GM06990 (cell line): ENCODE measurements around the gene URM1.

Experiments
- DNase-seq: peaks from one replicate; pipeline ENCODE4 v3.0.0-alpha.2; 2011; ENCODE audit not compliant: insufficient read length; ENCODE audit errors: extremely low read depth
- H3K27me3 ChIP-seq: replicated peaks from 2 replicates; pipeline ENCODE4 v1.6.0; 2011; ENCODE audit warnings: low read length; ENCODE audit not compliant: control insufficient read depth, insufficient read depth
- H3K36me3 ChIP-seq: 2 replicates; pipeline ENCODE4 v1.5.1; 2011; ENCODE audit warnings: low read length; ENCODE audit not compliant: control insufficient read depth, insufficient read depth
- H3K4me3 ChIP-seq: replicated peaks from 2 replicates; pipeline ENCODE4 v1.5.1; 2011; ENCODE audit warnings: low read depth, mild to moderate bottlenecking, control low read depth, low read length
- TF ChIP-seq, protein P1 (sequence below): IDR thresholded peaks from 2 replicates; pipeline ENCODE4 v1.5.1; 2011; ENCODE audit warnings: low read length, control low read depth, mild to moderate bottlenecking, inconsistent platforms; ENCODE audit not compliant: insufficient read depth, poor library complexity, severe bottlenecking

The URM1 gene

DNA sequence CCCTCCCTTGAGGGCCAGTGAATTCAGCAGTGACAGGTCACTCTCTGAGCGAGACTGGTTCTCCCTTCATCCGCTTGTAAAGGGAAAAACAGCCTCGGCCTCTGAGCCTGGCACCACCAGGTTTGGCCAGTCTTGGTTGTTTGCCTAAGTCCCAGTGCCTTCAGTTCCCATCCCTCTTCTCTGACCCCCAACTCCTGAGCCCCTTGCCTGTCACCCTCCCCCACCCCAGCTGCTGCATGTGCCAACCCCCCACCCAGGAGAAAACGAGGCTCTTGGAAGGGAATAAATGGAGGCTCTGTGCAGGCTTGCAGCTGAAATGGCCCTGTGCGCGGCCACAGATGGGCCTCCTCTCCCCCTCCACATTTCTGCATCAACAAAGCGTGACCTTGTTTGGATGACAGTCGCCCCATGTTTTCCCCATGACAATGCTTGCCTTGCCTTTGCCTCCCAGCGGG lies 3.1 kb downstream of the URM1 start:
- no peak overlapping the region for H3K4me3 ChIP-seq
- peaks cover 9% of the 10 kb centered on the region for H3K36me3 ChIP-seq
- TF ChIP-seq, protein P1, sequence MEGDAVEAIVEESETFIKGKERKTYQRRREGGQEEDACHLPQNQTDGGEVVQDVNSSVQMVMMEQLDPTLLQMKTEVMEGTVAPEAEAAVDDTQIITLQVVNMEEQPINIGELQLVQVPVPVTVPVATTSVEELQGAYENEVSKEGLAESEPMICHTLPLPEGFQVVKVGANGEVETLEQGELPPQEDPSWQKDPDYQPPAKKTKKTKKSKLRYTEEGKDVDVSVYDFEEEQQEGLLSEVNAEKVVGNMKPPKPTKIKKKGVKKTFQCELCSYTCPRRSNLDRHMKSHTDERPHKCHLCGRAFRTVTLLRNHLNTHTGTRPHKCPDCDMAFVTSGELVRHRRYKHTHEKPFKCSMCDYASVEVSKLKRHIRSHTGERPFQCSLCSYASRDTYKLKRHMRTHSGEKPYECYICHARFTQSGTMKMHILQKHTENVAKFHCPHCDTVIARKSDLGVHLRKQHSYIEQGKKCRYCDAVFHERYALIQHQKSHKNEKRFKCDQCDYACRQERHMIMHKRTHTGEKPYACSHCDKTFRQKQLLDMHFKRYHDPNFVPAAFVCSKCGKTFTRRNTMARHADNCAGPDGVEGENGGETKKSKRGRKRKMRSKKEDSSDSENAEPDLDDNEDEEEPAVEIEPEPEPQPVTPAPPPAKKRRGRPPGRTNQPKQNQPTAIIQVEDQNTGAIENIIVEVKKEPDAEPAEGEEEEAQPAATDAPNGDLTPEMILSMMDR, result no peak
- H3K27me3 ChIP-seq, result no peaks in the 10 kb centered on the region
- DNase-seq, result no peak

DNA sequence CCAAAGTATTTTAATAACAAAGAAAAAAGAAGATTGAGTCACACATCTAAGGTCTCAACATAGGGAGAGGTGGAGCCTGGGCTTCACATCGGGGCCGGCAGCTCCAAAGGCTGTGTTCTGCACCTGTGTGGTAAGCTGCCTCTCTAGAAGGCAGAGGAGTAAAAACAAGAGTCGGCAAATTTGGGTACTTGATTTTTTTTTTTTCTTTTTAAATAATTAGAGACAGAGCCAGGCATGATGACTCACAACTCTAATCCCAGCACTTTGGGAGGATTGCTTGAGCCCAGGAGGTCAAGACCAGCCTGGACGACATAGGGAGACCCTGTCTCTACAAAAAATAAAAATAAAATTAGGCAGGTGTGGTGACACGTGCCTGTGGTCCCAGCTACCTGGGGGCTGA lies 4.7 kb downstream of the URM1 start:
- Histone ChIP-seq H3K27me3 (no peaks in the 10 kb centered on the region), H3K4me3 (no peak overlapping the region), H3K36me3 (peaks cover 9% of the 10 kb centered on the region)
- DNase-seq, result no peak
- TF ChIP-seq, protein P1, result no peak

DNA sequence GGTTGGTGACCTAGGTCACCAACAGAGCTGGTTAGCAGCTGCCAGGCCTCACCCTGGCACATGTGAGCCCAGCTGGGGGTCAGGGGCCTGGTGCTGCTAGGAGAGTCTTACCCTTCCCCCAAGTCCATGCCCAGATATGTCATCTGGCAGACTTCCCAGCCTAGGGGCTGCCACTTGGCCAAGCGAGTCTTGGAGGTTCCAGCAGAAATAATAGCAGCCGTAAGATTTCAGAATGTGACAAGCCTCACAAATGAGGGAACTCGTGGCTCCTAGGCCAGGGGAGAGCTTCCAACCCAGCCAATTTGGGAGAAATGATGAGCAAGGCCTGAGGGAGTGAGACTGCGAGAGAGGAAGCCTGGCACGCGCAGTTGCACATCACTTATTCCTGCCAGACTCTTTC lies 11.1 kb downstream of the URM1 start:
- Histone ChIP-seq H3K27me3 (no peaks in the 10 kb centered on the region), H3K4me3 (no peak overlapping the region), H3K36me3 (peaks cover 27% of the 10 kb centered on the region)
- no peak for DNase-seq
- TF ChIP-seq, protein P1, result no peak

DNA sequence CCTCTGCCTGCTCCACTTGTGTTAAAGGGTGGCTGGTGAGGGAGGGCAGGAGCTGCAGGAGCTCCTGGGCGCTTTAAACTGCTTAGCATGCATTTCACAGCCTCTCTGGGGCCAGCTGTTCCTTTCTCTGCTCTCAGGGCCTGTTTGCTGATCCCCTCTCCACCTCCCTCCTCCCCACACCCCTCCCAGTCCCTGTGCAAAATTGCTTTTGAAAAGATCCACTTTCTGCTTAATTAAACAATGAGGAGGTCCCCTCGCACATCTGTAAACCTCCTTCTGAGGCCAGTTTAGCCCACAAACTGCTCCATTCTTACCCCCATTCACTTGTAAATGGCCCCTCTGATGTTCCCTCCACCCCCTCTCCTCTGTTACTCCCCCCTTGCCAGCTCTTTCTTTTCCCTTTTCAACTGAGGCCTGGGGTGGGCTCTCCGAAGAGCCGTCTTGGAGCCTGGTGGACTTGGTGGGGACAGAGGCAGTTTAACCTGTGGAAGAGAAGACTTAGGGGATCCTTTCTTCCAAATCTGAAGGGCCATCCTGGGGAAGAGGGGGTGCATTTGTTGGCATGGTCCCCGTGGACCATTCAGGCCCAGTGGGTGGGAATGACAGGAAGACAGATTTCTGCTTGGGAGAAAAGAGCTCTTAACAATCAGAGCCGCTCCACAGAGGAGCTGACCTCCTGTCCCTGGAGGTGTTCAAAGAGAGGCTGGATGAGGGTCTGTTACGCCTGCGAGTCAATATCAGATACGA lies 12.0 kb downstream of the URM1 start:
- Histone ChIP-seq H3K36me3 (peaks cover 27% of the 10 kb centered on the region), H3K4me3 (no peak overlapping the region), H3K27me3 (no peaks in the 10 kb centered on the region)
- DNase-seq, result no peak
- TF ChIP-seq, protein P1, result no peak

DNA sequence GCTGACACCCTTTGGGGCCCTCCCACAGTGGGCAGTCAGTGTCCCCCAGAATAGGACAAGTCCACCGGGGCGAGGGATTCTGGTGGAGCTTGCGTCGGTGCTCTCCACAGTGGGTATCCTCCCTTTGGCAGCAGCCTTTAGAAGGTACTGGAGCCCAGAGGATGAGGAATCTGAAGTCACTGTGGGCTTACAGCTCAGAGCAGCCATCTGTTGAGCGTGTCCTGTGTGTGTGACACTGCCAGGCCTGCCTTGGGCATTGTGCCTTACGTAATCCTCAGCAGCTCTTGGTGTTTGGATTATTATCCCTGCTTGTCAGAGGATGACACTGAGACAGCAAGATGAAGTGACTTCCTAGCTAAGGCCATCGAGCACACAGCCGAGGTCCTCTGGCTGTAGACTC lies 12.6 kb downstream of the URM1 start:
- DNase-seq, result no peak
- TF ChIP-seq, protein P1, result no peak
- Histone ChIP-seq H3K27me3 (no peaks in the 10 kb centered on the region), H3K4me3 (no peak overlapping the region), H3K36me3 (peaks cover 30% of the 10 kb centered on the region)
